Measurements from ENCODE around the gene ZNF215. TPM values are rescaled to one million over a fixed set of nuclear protein-coding genes. Genes with fewer than 3 reads are reported as not detected.

The ZNF215 gene
- total and polyA plus RNA-seq, 2 of the 4 experiments (the other 2 are of a cell fraction), result 3.4 to 7.7 TPM

GRCh38 chr11:6892400-6892799, 33.8 kb upstream of the ZNF215 start, which contains the start of gene OR2D2:
OR2D2 (minus strand) TSS chr11:6892500; CDS start chr11:6892500, 0 bp downstream.
- no peaks in the 10 kb centered on the region for H3K27me3 ChIP-seq (ENCODE audit: control insufficient read depth, insufficient read depth, low read length)
- no peak within 1 kb of the TSS for H3K18ac ChIP-seq (ENCODE audit: low read depth, low read length)
- no peak within 1 kb of the TSS for H2BK15ac ChIP-seq (ENCODE audit: low read depth, low read length)
- no peaks in the 10 kb centered on the region for H4K20me1 ChIP-seq (ENCODE audit: insufficient read depth, low read length)
- H2BK20ac ChIP-seq (ENCODE audit: low read depth, low read length), result no peak within 1 kb of the TSS
- no peaks in the 10 kb centered on the region for H3K79me1 ChIP-seq (ENCODE audit: low read depth in 1 of 2, low read length in 2 of 2)
- H4K91ac ChIP-seq (ENCODE audit: insufficient read depth, low read depth, low read length), result no peak within 1 kb of the TSS
- CTCF ChIA-PET, result no interaction called here
- in situ Hi-C loops (cut with MboI; ENCODE audit: low sequenced_read_pairs) (no loop called here), dilution Hi-C loops (cut with HindIII; ENCODE audit: low sequenced_read_pairs, unreplicated experiment) (no loop called here), intact Hi-C loops (cut with micrococcal nuclease) (no loop called here)
- no peak within 1 kb of the TSS for H3K27ac ChIP-seq (ENCODE audit: insufficient read depth, low read length)
- H3K4ac ChIP-seq (ENCODE audit: low read depth, low read length), result no peak within 1 kb of the TSS
- 25% methylated on average over 2 of the region's 2 CpGs; no CpG with 5 or more reads in 1 of the 2 experiments for WGBS, 2 experiments (ENCODE audit: extremely low coverage in 2 of 2, insufficient read length in 1 of 2)
- no peak within 1 kb of the TSS for H4K5ac ChIP-seq (ENCODE audit: low read depth, low read length)
- no peak within 1 kb of the TSS for H3K9ac ChIP-seq (ENCODE audit: low read depth, low read length)
- H2AFZ ChIP-seq (replicated peaks; ENCODE audit: low read length, poor library complexity), result no peak within 1 kb of the TSS
- no TSS peak for BruUV-seq (replicated peaks)
- no peak within 1 kb of the TSS for H4K8ac ChIP-seq (ENCODE audit: low read depth in 2 of 2, low read length in 2 of 2)
- H2AK9ac ChIP-seq (replicated peaks; ENCODE audit: low read depth, low read length, poor library complexity), result no peak within 1 kb of the TSS
- H3K36me3 ChIP-seq (ENCODE audit: control insufficient read depth, insufficient read depth, low read length), result no peaks in the 10 kb centered on the region
- no peak within 1 kb of the TSS for H3K4me2 ChIP-seq (ENCODE audit: low read depth, low read length)
- POLR2A ChIA-PET (ENCODE audit: unreplicated experiment), result no interaction called here
- H3K23ac ChIP-seq (ENCODE audit: low read depth, low read length), result no peak within 1 kb of the TSS
- no peak within 1 kb of the TSS for H3K14ac ChIP-seq (replicated peaks; ENCODE audit: low read depth, low read length)
- ATAC-seq (ENCODE audit: low read depth) (no peak), DNase-seq (no peak)
- no peak within 1 kb of the TSS for H2BK5ac ChIP-seq (ENCODE audit: low read depth, low read length, poor library complexity, severe bottlenecking)
- no peaks in the 10 kb centered on the region for H3K9me1 ChIP-seq (ENCODE audit: insufficient read depth, low read length)
- no peak within 1 kb of the TSS for H2BK120ac ChIP-seq (ENCODE audit: low read depth, low read length)
- H3K4me1 ChIP-seq (ENCODE audit: control insufficient read depth, insufficient read depth, low read length), result no peaks in the 10 kb centered on the region
- H3K56ac ChIP-seq (ENCODE audit: extremely low read depth, insufficient read depth, low read length), result no peak within 1 kb of the TSS
- no peak within 1 kb of the TSS for H2AK5ac ChIP-seq (ENCODE audit: low read depth, low read length)
- no peak for TF ChIP-seq ELK1 (IDR thresholded peaks at IDR 0.05; ENCODE audit: borderline replicate concordance, low read depth, low read length)
- TF ChIP-seq CTCF (conservative IDR thresholded peaks at IDR 0.05; ENCODE audit: low read depth, low read length), result no peak
- TF ChIP-seq SMC3 (IDR thresholded peaks at IDR 0.05; ENCODE audit: low read depth, low read length), result no peak
- TF ChIP-seq CHD1 (IDR thresholded peaks at IDR 0.05; ENCODE audit: low read depth, low read length), result no peak
- no peak for TF ChIP-seq RFX5 (IDR thresholded peaks at IDR 0.05; ENCODE audit: low read depth, low read length)
- no peak for TF ChIP-seq FOS (IDR thresholded peaks at IDR 0.05; ENCODE audit: low read depth, low read length)
- H3K4me3 ChIP-seq (ENCODE audit: insufficient read depth, low read depth, low read length), result no peak within 1 kb of the TSS
- H3K9me3 ChIP-seq (ENCODE audit: control insufficient read depth, insufficient read depth, low read length), result no peaks in the 10 kb centered on the region

Measured in IMR-90 (cell line).